Epithelial cell of proximal tubule (primary cell): ENCODE results near the gene CLASP2. TPM values are rescaled to one million over a fixed set of nuclear protein-coding genes. Genes with fewer than 3 reads are reported as not detected.

Source experiments
- DNase-seq: peaks from one replicate; pipeline ENCODE4 v3.0.0-alpha.2; 2011; ENCODE audit warnings: low read depth
- H3K4me3 ChIP-seq: 2 replicates; pipeline ENCODE4 v1.5.1; 2011; ENCODE audit warnings: low read depth, mild to moderate bottlenecking, low read length
- CTCF ChIP-seq: conservative IDR thresholded peaks from 2 replicates; pipeline ENCODE4 v1.5.1; 2012; ENCODE audit warnings: low read depth, mild to moderate bottlenecking, low read length
- total RNA-seq: library from RNA; depleted of rRNA; stranded (reverse); fragments of >200 nt; gene quantifications from 2 replicates; pipeline ENCODE4 v1.2.3, GENCODE V29; 2015

Gene CLASP2
- total RNA-seq, 1 donor from 2014 or later = 23.7 TPM

DNA sequence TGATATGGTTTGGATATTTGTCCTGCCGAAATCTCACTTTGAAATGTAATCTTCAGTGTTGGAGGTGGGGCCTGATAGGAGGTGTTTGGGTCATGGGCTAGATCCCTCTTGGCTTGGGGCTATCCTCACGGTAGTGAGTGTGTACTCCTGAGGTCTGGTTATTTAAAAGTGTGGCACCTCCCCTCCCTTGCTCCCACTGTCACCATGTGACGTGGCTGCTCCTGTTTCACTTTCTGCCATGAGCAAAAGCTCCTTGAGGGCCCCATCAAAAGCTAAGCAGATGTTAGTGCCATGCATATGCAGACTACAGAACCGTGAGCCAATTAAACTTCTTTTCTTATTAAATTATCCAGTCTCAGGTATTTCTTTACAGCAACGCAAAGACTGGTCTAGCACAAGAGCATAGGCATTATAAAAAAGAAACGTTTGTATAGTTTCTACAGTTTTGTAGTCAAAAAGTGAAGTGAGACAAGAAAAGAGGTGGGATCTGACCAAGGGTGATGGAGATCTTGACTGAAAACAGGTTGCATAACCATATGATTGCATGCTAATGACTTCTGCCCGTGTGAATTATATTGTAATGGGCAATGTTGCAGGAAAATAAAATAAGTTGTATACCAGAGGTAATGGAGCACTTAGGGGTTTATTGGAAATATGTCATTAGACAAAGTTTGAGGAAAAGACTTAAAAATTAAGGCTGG, 28.5 kb upstream of the CLASP2 start:
- no peak for DNase-seq
- TF ChIP-seq CTCF = no peak
- no peak overlapping the region for H3K4me3 ChIP-seq

GRCh38 chr3:33737146-33737545, 19.1 kb upstream of the CLASP2 start:
- H3K4me3 ChIP-seq = no peak overlapping the region
- TF ChIP-seq CTCF = no peak
- DNase-seq = no peak

DNA sequence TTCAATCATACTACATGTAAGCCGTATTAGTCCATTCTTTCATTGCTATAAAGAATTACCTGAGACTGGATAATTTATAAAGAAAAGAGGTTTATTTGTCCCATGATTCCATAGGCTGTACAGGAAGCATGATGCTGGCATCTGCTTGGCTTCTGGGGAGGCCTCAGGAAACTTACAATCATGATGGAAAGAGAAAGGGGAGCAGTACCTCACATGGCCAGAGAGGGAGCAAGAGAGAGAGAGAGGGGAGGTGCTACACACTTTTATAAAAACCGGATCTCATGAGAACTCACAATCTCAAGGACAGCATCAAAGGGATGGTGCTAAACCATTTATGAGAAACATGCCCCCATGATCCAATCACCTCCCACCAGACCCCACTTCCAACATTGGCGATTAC, 14.3 kb upstream of the CLASP2 start:
- DNase-seq = no peak
- TF ChIP-seq CTCF = peak; percentile 43
- no peak overlapping the region for H3K4me3 ChIP-seq

DNA sequence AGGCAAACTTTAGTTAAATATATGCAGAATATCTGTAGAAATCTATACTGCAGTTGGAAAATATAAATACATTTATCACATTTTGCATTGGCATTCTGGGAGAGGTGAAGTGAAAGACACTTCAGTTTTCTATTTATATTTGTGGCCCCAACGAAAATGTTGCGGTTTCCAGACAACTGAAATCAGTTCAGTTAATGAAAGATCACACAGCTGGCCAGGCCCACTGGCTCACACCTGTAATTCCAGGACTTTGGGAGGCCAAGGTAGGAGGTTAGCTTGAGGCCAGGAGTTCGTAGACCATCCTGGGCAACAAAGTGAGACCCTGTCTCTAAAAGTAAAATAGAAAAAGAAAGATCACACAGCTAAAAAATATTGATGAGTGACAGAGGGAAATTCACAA, 11.9 kb upstream of the CLASP2 start:
- DNase-seq = no peak
- no peak for TF ChIP-seq CTCF

DNA sequence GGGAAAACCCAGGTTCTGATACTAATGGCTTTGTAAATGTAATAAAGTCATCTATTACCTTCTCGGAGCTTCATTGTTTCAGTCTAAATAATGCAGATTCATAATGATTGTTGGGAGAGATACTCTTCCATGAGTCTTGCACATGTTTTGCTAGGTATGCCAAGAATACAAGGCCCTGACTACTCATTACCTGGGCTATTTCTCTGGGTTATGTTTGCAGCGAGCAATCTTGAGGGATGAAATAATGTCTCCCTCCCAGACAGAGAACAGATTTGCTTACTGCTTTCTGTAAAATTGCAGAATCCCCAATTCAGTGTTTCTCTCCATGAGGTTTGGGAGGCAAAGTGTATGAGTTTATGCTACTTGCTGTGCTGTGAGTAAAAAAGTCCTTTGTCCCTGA, 6.2 kb upstream of the CLASP2 start:
- no peak overlapping the region for H3K4me3 ChIP-seq
- DNase-seq = no peak
- TF ChIP-seq CTCF = no peak

More for the DNA sequence above, 11.9 kb upstream of the CLASP2 start:
- no peak overlapping the region for H3K4me3 ChIP-seq

- H3K4me3 ChIP-seq = no peak overlapping the region
- no peak for DNase-seq
These were observed 4.7 kb upstream of the CLASP2 start for GRCh38 chr3:33722626-33723370.

More at GRCh38 chr3:33722626-33723370, 4.7 kb upstream of the CLASP2 start:
- TF ChIP-seq CTCF = no peak
